SKM-1 treated with dmso at 0.1 percent for 144 hours (cell line): ENCODE measurements around the gene WBP1L.
"Not testable (repeated sequence)": the region's sequence is repeated elsewhere in the genome, so short reads cannot be mapped to it uniquely, and the experiment has no call there.

Experiments used
- DNase-seq: peaks from one replicate; lab custom pipeline; 2025; ENCODE audit not compliant: unreplicated experiment; lab: John Stamatoyannopoulos, UW

The WBP1L gene

DNA sequence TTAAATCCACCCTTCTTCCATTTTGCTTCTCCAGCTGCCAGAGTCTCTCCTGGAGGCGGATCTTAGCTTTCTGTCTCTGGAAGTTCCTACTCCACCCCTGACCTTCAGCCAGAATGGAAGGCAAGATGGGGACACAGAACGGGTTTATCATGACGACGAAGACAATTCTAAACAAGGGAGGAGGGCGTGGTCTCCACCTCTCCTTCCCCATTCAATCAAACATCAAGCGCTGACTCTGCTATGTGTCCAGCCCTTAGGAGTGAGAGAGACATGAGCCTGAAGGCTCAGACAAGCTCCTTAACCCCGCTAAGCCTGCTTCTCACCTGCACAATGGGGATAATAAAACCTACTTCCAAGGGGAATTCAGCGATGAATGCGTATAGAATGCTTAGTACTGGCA lies 90.4 kb downstream of the WBP1L start:
- DNase-seq: no peak

DNA sequence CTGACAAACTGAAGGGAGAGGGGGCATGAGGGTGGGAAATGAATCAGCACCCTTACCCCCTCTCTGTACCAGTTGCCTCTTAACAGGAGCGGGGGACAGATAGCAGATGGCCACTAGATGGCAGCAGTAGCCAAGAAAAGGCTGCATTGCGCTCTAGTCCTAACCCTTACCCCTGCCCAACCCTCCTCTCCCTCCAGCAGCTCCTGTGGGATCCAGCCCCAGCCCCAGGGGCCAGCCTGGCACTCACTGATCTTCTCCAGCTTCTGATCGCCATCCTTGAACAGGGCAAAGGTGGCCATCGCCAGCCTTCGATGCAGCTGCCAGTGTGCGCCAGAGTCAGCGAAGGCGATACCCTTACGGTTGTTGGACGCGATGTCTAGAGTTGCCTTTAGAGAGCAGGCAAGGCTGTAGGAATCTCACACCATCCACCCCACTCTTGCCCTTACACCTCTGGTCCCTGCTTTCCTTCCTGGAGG lies 91.3 kb downstream of the WBP1L start:
- peak; percentile 70 for DNase-seq

GRCh38 chr10:102837230-102837721 lies 93.5 kb downstream of the WBP1L start, which contains the start of gene CYP17A1:
TSS of gene CYP17A1 (minus strand) at chr10:102837413. CDS start at chr10:102837361, 52 bp downstream.
- DNase-seq: no peak

DNA sequence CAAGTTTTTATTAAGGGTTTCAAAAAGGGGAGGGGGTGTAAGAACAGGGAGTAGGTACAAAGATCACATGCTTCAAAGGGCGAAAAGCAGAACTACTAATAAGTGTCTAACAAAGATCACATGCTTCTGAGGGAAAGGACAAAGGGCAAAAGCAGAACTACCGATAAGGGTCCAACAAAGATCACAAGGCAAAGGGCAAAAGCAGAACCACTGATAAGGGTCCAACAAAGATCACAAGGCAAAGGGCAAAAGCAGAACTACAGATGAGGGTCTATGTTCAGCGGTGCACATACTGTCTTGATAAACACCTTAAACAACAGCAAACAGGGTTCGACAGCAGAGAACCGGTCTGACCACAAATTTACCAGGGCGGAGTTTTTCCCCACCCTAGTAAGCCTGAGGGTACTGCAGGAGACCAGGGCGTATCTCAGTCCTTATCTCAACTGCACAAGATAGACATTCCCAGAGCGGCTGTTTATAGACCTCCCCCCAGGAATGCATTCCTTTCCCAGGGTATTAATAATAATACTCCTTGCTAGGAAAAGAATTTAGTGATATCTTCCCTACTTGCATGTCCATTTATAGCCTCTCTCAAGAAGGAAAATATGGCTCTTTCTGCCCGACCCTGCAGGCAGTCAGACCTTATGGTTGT lies 94.7 kb downstream of the WBP1L start:
- peak; percentile 6 for DNase-seq

DNA sequence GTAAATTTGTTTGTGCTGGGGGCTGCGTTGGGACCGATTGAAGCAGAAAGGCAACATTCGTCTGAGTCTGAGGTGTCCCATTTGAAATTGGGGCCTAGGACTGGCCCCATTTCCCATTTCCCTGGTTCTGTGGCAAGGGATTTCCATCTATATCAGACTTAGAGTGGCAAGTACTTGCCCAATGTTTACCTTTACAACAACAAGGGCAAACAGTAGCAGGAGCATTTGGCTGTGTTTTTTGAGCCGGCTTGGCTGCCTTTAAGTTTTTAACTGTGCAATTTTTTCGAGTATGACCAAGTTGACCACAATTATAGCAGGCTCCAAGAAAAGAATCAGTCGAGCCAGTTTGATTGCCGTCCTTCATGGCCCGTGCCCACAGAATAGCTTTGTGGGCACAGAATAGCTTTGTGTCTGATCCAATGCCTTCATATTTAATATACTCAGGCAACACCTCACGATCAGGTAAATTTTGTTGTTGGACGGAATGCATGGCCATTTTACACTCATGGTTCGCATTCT lies 98.1 kb downstream of the WBP1L start:
- DNase-seq: no peak

DNA sequence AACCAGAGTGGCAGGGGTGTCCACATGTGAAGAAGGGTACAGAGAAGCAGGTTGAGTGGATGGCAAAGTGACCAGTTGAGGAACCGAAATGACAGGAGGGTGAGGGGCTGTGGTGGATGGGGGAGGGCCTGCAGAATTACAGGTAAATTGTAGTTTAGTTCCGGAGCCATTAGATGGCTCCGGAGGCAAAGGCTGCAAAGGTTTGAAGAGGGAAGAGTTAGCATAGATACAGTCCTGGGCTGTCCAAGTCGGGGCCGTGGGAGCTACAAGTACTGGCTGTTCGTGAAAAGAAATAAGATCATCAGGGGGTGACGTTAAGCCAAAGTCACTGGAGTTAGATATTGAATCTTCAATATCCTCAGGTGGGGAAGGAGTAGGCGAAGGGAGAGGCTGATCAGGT lies 99.4 kb downstream of the WBP1L start:
- DNase-seq: not testable (repeated sequence)

DNA sequence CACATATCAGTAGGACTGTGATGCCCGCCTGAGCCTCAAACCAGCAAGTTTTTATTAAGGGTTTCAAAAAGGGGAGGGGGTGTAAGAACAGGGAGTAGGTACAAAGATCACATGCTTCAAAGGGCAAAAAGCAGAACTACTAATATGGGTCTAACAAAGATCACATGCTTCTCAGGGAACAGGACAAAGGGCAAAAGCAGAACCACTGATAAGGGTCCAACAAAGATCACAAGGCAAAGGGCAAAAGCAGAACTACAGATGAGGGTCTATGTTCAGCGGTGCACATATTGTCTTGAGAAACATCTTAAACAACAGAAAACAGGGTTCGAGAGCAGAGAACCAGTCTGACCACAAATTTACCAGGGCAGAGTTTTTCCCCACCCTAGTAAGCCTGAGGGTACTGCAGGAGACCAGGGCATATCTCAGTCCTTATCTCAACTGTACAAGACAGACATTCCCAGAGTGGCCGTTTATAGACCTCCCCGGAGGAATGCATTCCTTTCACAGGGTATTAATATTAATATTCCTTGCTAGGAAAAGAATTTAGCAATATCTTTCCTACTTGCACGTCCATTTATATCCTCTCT lies 100.5 kb downstream of the WBP1L start:
- not testable (repeated sequence) for DNase-seq

DNA sequence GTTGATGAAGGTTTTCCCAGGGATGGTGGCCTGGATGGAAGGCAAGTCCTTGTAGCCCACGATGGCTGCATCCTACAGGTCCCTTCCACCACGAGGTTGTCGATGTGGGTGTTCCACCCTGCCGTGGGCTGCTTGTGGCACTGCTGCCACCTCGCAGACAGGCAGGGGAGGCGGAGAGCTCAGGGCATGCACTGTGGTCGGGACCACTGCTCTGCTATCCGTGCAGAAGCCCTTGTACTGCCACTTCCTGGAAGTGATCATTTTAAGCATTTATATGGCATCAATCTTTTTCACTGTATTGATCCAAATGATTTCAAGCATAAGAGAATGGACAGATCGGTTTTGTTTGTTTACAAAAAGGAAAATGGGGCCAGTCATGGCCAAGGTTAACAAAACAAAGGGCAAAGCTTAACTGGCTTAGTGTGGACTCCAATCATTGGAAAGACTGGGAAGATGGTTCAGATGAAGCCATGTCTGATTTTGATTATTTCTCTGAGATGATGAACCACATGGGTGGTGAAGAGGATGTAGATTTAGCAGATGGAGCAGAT lies 101.7 kb downstream of the WBP1L start:
- no peak for DNase-seq

DNA sequence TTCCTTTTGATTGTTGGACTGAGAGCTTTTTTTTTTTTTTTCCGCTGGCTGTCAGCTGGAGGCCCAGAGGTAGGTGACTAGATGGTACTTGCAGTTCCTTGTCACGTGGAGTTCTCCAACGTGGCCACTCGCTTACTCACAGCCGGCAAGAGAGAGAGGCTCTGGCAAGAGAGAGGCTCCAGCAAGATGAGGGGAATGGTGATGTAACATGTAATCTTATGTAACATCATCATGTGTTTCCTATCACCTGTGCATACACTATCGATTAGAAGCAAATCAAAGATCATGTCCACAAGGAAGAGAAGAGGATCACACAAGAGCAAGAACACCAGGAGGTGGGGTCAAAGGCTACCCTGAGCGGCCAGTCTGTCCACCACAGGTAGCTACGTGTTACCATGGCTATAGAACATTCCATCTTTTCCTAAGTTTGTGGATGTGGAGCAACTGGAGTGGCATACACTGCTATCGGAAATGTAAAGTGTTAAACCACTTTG lies 106.3 kb downstream of the WBP1L start:
- no peak for DNase-seq

DNA sequence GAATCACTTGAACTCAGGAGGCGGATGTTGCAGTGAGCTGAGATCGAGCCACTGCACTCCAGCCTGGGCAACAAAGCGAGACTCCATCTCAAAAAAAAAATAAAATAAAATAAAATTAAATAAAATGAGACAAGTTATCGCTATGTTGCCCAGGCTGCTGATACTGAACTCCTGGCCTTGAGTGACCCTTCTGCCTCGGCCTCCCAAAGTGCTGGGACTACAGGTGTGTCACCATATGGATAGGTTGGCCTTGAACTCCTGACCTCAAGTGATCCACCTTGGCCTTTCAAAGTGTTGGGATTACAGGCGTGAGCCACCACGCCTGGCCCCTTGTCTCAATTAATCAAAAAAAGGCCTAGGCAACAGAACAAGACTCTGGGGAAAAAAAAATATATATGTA lies 109.5 kb downstream of the WBP1L start:
- not testable (repeated sequence) for DNase-seq

DNA sequence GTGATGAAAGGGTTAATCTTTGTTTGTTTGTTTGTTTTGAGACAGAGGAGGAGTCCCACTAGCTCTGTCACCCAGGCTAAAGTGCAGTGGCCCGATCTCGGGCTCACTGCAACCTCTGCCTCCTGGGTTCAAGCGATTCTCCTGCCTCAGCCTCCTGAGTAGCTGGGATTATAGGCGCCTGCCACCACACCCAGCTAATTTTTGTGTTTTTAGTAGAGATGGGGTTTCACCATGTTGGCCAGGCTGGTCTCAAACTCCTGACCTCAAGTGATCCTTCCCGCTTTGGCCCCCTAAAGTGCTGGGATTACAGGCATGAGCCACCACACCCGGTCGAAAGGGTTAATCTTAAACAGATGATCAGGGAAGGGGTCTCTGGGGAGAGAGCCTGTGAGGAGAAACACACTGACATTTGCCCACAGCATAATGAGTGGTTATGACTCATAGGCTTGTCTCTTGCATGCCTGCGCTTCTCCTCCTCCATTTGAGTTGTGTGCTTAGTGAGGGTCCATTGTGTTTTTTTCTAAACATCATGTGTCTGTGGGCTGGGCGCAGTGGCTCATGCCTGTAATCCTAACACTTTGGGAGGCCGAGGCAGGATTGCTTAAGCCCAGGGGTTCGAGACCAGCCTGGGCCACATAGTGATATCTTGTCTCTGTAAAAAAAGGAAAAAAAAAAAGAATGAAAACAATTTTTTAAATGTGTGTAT lies 112.1 kb downstream of the WBP1L start:
- DNase-seq: not testable (repeated sequence)

DNA sequence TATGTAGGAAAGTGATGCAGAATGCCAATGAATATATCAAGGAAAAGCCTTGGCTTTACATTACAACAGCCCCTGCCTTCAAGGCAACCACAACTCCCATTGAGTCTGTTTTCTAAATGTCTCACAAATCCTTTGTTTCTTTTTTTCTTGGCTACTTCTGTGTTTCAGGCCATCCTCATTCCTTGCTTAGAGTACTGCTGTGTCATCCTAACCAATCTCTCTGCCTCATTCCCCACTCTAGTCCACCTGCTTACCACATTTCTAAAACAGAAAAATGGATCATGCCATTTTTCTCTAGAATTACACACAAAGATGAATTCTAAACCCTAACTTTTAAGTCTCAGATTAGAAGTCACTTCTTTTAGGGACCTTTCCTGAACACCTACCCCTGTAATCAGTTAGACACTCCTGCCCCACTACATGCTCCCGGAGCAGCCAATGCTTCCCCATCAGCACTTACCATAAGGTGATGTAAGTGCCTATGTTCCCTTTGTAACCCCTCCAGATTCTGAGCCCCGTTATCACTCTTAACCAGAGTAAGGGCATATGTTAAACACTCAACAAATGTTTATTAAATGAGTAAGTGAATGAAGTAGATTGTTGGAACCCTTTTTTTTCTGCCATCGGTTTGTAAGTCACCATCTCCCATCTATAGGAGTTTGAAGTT lies 113.1 kb downstream of the WBP1L start:
- no peak for DNase-seq

DNA sequence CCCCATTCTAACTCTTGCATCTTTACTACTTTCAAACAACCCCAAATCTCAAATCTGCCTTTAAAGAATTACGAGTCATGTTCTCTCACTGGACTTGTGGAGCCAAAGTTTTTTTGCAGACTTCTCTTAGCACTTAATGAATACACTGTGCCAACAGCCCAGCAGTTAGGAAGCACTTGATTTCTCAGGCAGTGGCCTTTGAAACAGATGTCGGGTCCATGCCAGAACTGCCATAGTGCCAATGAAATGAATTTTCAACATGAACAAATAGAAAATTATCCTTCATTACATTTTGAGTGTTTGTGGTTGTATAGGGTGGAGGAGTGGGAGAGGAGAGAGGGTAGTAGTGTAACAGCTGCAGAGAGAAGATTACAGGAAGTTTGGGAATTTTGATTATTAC lies 116.2 kb downstream of the WBP1L start:
- DNase-seq: no peak

DNA sequence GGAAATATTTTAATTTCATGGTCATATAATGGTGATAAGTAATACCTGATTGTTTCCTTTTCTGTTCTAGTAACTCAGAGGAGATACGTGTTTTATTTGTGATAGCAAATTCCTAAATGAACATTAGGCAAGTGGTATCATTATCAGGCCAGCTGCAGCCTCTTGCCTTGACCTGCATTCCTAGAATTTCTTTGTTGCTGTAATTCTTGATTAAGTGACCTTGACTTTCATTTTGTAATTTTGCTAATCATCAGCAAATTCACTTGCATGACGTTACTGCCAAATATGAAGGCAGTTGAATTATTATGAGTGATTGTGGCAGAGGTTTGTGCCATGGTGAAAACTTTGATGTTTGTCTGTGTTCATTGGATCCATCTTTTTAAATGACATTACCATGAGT lies 119.9 kb downstream of the WBP1L start:
- no peak for DNase-seq

GRCh38 chr10:102865620-102866019 lies 121.9 kb downstream of the WBP1L start:
- DNase-seq: no peak
